T47D (cell line): ENCODE results near the gene KSR2.

Experiments
- DNase-seq, 2 experiments: peaks; one replicate each; pipeline versions ENCODE4 v3.0.0 to v3.0.0-alpha.2; 2011 to 2012; ENCODE audit warnings: low read depth in 1 of 2, low spot score in 1 of 2
- JUND ChIP-seq: IDR thresholded peaks from 2 replicates; pipeline ENCODE4 v1.6.1; 2012; ENCODE audit warnings: low read depth
- in situ Hi-C: cut with HindIII; loops from 2 replicates; pipeline ENCODE4 v1.10.0; 2016; ENCODE audit warnings: low sequenced_read_pairs, low pct_unique_long_range_greater_than_20kb

Gene KSR2

GRCh38 chr12:117403586-117404139 is 565.1 kb downstream of the KSR2 start:
- in situ Hi-C loops = no loop called here
- no peak for DNase-seq
- TF ChIP-seq JUND = no peak
